ENCODE data around the gene S1PR5.

S1PR5 gene

DNA sequence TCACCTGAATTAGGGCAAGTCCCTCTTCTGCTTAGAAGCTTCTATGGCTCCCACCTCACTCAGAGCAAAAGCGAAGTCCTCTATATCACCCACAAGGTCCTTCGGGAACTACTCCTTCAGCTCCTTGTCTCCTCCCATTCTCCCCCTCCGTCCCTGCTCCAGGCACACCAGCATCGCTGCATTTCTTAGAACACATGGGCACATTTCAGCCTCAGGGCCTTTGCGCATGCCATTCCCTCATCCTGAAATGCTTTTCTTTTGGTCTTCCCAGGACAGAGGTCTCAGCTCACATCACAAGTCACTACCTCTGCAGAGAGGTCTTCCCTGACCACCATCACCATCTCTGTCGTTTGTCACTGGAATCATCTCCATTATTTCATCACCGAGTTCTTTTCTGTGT, 4.0 kb downstream of the S1PR5 start:
- H4K20me1 ChIP-seq: no peaks in the 10 kb centered on the region; a peak in 1 of 22 replicates
- peak overlapping the region in 3 of 11 experiments; percentile 16 to 65 (median 30); a peak in 2 of 22 replicates for H3K4me2 ChIP-seq
- no peak overlapping the region for H3K9ac ChIP-seq
- TF ChIP-seq Cebpa-rat (IDR thresholded peaks at IDR 0.05): no peak
- no peak overlapping the region for H3K4me3 ChIP-seq
- H3K27ac ChIP-seq: no peak overlapping the region
- H3K27me3 ChIP-seq: peaks cover 0 to 21% (median 0%) of the 10 kb centered on the region in 11 experiments; a peak in 3 of 22 replicates
- no peaks in the 10 kb centered on the region for H3K9me3 ChIP-seq (replicated peaks in 1 of 11)
- peaks cover 0 to 8% (median 0%) of the 10 kb centered on the region in 11 experiments; a peak in 2 of 22 replicates for H3K36me3 ChIP-seq
- H3K4me1 ChIP-seq: peaks cover 25 to 90% (median 74%) of the 10 kb centered on the region in 10 experiments

DNA sequence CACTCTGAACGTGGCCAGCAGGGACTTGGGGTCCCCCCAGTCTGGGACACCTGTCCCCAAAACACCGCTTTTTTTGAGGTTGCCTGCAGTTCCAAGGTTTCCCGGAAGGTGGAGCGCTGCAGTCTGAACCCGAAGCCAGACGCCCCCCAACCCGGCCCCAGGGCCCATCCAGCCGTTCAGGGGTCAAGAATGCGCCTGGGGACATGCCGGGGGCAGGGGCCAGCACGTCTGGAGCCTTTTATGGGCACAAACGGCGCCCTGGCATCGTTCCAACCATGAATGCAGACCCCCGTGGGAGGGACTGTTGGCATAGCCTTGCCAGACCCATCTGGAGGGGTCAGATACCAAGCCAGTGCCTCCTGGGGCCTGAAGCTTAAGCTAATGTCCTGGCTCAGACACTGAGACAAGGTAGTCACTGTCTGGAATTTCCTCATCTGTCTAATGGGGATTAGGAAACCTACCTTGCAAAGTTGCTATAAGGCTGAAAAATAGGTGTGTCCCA, 6.9 kb downstream of the S1PR5 start:
- peaks cover 0 to 7% (median 0%) of the 10 kb centered on the region in 11 experiments; a peak in 1 of 22 replicates for H3K27me3 ChIP-seq
- peaks cover 0 to 8% (median 0%) of the 10 kb centered on the region in 11 experiments; a peak in 2 of 22 replicates for H3K36me3 ChIP-seq
- H4K20me1 ChIP-seq: no peaks in the 10 kb centered on the region; a peak in 1 of 22 replicates
- H3K9ac ChIP-seq: peak overlapping the region in 3 of 11 experiments; percentile 6 to 56 (median 13); a peak in 3 of 22 replicates
- H3K27ac ChIP-seq: no peak overlapping the region
- no peaks in the 10 kb centered on the region for H3K9me3 ChIP-seq (replicated peaks in 1 of 11)
- H3K4me2 ChIP-seq: peak overlapping the region; percentile 29 to 60 (median 41); a peak in 21 of 22 replicates
- no peak for TF ChIP-seq Cebpa-rat (IDR thresholded peaks at IDR 0.05)
- H3K4me3 ChIP-seq: no peak overlapping the region
- H3K4me1 ChIP-seq: peaks cover 9 to 62% (median 45%) of the 10 kb centered on the region in 10 experiments

DNA sequence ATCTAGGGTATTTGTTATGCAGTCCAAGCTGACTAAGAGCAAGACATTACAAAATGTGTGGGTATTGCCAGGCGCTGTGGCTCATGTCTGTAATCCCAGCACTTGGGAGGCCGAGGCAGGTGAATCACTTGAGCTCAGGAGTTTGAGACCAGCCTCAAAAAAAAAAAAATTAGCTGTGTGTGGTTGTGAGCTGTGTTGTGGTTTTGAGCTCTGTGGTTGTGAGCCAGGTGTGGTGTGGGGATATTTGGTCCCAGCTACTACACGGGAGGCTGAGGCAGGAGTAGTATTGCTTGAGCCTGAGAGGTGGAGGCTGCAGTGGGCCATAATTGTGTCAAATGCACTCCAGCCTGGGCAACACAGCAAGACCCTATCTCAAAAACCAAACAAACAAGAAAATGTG, 8.5 kb downstream of the S1PR5 start:
- Histone ChIP-seq H3K36me3 (peaks cover 0 to 3% (median 0%) of the 10 kb centered on the region in 11 experiments; a peak in 1 of 22 replicates), H3K9ac (no peak overlapping the region), H3K9me3 (replicated peaks in 1 of 11) (no peaks in the 10 kb centered on the region), H3K27me3 (peaks cover 0 to 4% (median 0%) of the 10 kb centered on the region in 11 experiments; a peak in 1 of 22 replicates), H3K4me2 (no peak overlapping the region), H4K20me1 (no peaks in the 10 kb centered on the region; a peak in 1 of 22 replicates), H3K4me3 (no peak overlapping the region), H3K27ac (no peak overlapping the region), H3K4me1 (peaks cover 11 to 50% (median 37%) of the 10 kb centered on the region in 10 experiments)
- TF ChIP-seq Cebpa-rat (IDR thresholded peaks at IDR 0.05): no peak

DNA sequence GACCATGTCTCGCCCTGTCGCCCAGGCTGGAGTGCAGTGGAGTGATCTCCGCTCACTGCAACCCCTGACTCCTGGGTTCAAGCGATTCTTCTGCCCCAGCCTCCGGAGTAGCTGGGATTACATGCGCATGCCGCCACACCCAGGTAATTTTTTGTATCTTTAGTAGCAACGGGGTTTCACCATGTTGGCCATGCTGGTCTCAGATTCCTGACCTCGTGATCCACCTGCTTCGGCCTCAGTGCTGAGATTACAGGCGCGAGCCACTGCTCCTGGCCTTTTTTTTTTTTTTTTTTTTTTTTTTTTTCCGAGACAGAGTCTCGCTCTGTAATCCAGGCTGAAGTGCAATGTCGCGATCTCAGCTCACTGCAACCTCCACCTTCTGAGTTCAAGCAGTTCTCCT, 9.2 kb downstream of the S1PR5 start:
- H3K27ac ChIP-seq: no peak overlapping the region
- H3K4me1 ChIP-seq: peaks cover 13 to 50% (median 38%) of the 10 kb centered on the region in 10 experiments
- H3K4me2 ChIP-seq: no peak overlapping the region
- H3K4me3 ChIP-seq: no peak overlapping the region
- no peak for TF ChIP-seq Cebpa-rat (IDR thresholded peaks at IDR 0.05)
- H3K9ac ChIP-seq: no peak overlapping the region
- H3K27me3 ChIP-seq: no peaks in the 10 kb centered on the region
- H4K20me1 ChIP-seq: no peaks in the 10 kb centered on the region; a peak in 1 of 22 replicates
- no peaks in the 10 kb centered on the region for H3K9me3 ChIP-seq (replicated peaks in 1 of 11)
- no peaks in the 10 kb centered on the region for H3K36me3 ChIP-seq

DNA sequence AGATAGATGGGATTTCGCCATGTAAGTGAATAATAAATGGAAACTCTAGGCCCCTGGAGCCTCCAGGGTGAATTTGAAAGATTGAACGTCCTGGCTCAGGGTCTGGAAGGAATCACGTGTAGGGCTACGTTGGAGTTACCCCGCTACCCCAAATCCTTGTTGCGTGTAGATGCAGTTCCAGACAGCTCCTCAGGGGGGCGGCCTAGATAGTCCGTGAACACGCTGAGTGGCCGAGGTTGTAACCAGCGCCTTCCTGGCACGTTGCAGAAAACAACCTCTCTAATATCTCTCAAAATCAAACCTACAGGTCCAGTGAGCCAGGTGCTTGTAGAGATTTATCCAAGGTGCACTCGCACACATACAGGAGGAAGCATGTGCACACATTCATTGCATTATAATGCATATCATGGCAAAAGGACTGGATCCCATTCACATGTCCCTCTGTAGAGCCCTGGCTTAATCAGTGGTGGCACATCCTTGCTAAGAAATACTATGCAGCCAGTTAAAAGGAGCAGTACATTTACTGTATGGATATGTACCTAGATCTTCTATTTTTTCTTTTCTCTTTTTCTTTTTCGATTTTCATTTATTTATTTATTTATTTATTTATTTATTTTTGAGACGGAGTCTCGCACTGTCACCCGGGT, 11.5 kb downstream of the S1PR5 start:
- TF ChIP-seq Cebpa-rat (IDR thresholded peaks at IDR 0.05): no peak
- Histone ChIP-seq H3K9me3 (replicated peaks in 1 of 11) (no peaks in the 10 kb centered on the region), H3K4me2 (no peak overlapping the region), H3K36me3 (peaks cover 0 to 8% (median 3%) of the 10 kb centered on the region in 11 experiments; a peak in 7 of 22 replicates), H3K27ac (no peak overlapping the region), H3K9ac (no peak overlapping the region), H3K27me3 (no peaks in the 10 kb centered on the region), H4K20me1 (peaks cover 0 to 14% (median 9%) of the 10 kb centered on the region in 11 experiments; a peak in 11 of 22 replicates), H3K4me1 (peaks cover 15 to 43% (median 30%) of the 10 kb centered on the region in 10 experiments; a peak in 19 of 20 replicates), H3K4me3 (no peak overlapping the region)

DNA sequence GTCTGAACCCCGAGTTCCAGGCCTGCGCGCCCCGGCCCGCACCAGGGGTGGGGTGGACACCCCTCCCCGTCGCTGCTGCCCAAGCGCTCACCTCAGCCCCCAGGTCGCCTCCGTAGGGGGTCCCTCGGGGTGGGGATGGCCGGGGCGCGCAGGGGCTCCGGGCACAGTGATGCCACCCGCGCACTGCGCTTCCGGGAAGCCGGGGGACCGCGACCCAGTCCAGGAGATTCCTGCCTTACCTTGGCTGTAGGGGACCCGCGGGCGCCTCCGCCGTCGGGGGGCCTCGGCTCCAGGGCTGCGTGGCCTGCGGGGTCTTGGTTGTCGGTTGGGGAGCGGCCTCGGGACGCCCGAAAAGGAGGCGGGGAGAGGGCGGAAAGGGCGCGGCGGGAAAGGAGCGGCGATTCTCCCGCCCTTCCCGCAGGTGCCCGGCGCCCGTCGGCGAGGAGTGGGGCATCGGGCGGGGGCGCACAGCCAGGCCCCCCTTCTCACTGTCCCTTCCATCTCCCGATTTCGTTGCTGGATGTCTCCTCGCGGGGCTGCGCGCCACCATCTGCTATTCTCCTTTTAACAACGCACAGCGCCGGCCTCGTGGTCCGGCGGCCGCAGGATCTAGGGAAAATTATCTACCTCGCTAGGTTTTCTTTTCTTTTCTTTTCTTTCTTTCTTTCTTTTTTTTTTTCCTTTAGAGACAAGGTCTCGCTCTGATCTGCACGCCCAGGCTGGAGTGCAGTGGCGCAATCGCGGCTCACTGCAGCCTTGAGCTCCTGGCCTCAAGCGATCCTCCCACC, 14.1 kb downstream of the S1PR5 start, which contains the start of gene KEAP1:
TSS of gene KEAP1 (minus strand) at position 355 of the 788 bp plus-strand sequence. CDS start 3,323 bp downstream, outside the sequence.
- H3K27me3 ChIP-seq: no peaks in the 10 kb centered on the region
- peaks cover 9 to 39% (median 34%) of the 10 kb centered on the region in 11 experiments; a peak in 21 of 22 replicates for H4K20me1 ChIP-seq
- peak within 1 kb of the TSS; percentile 80 to 93 (median 87) for H3K4me3 ChIP-seq
- H3K9ac ChIP-seq: peak within 1 kb of the TSS; percentile 97 to 100 (median 99)
- H3K36me3 ChIP-seq: peaks cover 20 to 33% (median 26%) of the 10 kb centered on the region in 11 experiments
- H3K4me1 ChIP-seq: peaks cover 23 to 51% (median 42%) of the 10 kb centered on the region in 10 experiments
- peak in 3 of 11 experiments; percentile 26 to 75 (median 35); a peak in 3 of 22 replicates for TF ChIP-seq Cebpa-rat (IDR thresholded peaks at IDR 0.05)
- peak within 1 kb of the TSS; percentile 98 to 100 (median 100) for H3K27ac ChIP-seq
- peak within 1 kb of the TSS; percentile 90 to 100 (median 95) for H3K4me2 ChIP-seq
- H3K9me3 ChIP-seq (replicated peaks in 1 of 11): no peaks in the 10 kb centered on the region

DNA sequence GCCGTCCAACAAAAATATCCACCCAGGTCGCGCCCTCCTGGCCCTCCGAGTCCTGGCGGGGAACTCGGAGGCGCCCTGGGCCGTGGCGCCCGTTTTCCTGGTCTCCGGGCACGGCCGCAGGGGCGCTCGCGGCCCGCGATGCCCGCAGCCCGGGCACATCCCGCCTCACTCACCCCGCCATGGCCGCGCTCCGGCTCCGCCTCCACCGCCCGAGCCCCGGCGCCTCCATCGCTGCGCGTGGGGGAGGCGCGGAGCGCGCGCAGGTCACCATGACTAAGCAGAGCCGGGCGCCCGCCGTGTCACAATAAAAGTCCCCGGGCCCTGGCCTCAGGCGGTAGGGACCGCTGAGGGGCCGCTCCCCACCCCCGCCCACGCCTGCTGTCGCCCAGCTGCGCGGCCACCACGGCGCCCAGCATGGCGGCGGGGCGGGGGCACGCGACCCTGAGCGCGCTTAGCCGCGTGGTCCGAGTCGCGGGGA, 14.7 kb downstream of the S1PR5 start:
- Histone ChIP-seq H3K4me1 (peaks cover 23 to 52% (median 44%) of the 10 kb centered on the region in 10 experiments), H3K27me3 (no peaks in the 10 kb centered on the region), H4K20me1 (peaks cover 12 to 46% (median 39%) of the 10 kb centered on the region in 11 experiments; a peak in 21 of 22 replicates), H3K36me3 (peaks cover 25 to 39% (median 32%) of the 10 kb centered on the region in 11 experiments), H3K9ac (peak overlapping the region; percentile 97 to 100 (median 99)), H3K9me3 (replicated peaks in 1 of 11) (no peaks in the 10 kb centered on the region), H3K4me3 (peak overlapping the region; percentile 80 to 93 (median 87)), H3K27ac (peak overlapping the region; percentile 98 to 100 (median 100)), H3K4me2 (peak overlapping the region; percentile 90 to 100 (median 95))
- TF ChIP-seq Cebpa-rat (IDR thresholded peaks at IDR 0.05): no peak

DNA sequence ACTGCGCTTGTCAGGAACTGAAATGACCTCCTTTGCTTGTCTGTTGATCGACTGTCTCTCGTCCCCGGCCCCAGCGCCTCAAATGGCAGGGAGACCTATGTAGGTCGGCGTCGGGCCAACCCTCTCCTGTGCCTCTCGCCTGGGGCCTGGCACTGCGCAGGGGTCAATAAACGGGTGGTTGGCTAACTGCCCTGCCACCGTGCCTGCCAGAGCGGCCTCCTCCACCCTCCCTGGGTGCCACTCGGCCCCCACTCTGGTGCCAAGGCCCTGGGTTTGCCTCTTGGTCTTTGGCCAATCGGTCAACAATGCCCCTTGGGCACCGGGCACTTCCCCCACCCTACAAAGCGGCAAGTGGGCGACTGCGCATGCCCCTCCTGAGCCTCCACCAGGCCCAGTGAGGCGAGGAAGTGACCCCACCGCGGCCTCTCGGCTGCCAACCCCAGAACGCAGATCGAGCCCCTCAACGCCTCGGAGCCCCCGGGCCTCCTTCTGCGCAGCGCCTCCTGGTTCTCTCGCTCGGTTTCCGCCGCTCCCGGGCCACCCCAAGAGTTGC, 15.2 kb downstream of the S1PR5 start:
- Histone ChIP-seq H3K4me3 (peak overlapping the region; percentile 80 to 93 (median 87)), H3K36me3 (peaks cover 31 to 44% (median 38%) of the 10 kb centered on the region in 11 experiments), H3K4me1 (peaks cover 23 to 56% (median 45%) of the 10 kb centered on the region in 10 experiments), H3K9ac (peak overlapping the region; percentile 97 to 100 (median 99)), H4K20me1 (peaks cover 18 to 51% (median 44%) of the 10 kb centered on the region in 11 experiments; a peak in 21 of 22 replicates), H3K27ac (peak overlapping the region; percentile 98 to 100 (median 100)), H3K9me3 (replicated peaks in 1 of 11) (no peaks in the 10 kb centered on the region), H3K27me3 (no peaks in the 10 kb centered on the region), H3K4me2 (peak overlapping the region; percentile 90 to 100 (median 95))
- TF ChIP-seq Cebpa-rat (IDR thresholded peaks at IDR 0.05): no peak

Measured in BLaER1 treated with 17β-estradiol and CSF1 and Interleukin-3, amounts not matched to agents 10 nM and 100 nM (cell line).